Measurements from ENCODE around the gene HOXC10. TPM values are rescaled to one million over a fixed set of nuclear protein-coding genes. Genes with fewer than 3 reads are reported as not detected.

The HOXC10 gene
- total RNA-seq, 1 donor from 2014 or later, result not detected

DNA sequence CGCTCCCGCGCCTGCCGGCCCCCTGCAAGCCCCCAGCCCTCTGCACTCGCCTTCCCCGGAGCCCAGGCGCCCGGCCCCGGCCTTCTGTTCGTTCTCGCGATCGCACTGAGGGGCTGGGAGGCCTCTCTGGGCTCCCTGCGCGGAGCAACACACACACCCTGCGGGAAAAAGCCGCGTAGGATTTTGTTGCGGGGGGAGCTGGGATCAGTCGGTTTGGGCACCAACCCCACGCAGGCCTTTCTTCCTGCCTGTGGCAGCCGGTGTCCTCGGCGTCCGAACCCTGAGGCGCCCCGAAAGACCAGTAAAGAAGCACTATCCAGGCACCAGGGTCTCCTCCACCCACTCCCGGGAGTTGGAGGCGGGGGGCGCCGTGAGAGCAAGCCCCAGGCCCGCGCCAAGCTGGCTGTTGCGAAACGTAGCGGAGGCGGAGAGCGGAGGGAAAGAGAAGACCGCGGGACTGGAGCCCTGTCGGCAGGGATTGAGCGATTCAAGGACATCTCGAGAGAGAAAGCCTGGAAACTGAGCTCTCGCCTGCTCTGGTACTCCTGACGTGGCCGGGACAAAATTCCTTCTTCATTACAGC is 46.0 kb downstream of the HOXC10 start:
- Histone ChIP-seq H3K79me2 (ENCODE audit: insufficient read depth, low read length) (no peaks in the 10 kb centered on the region), H3K4me1 (ENCODE audit: insufficient read depth, low read length) (no peaks in the 10 kb centered on the region), H4K20me1 (ENCODE audit: insufficient read depth, low read length) (no peaks in the 10 kb centered on the region), H3K4me3 (ENCODE audit: insufficient read depth, low read depth, low read length) (no peak overlapping the region), H3K36me3 (ENCODE audit: insufficient read depth, low read length) (no peaks in the 10 kb centered on the region), H3K27ac (ENCODE audit: low read depth, low read length) (no peak overlapping the region), H3K9me3 (ENCODE audit: insufficient read depth, low read depth, low read length) (peaks cover 7% of the 10 kb centered on the region), H2AFZ (ENCODE audit: low read depth, low read length) (no peak overlapping the region), H3K4me2 (ENCODE audit: low read length) (no peak overlapping the region), H3K27me3 (ENCODE audit: insufficient read depth, low read length) (peaks cover 87% of the 10 kb centered on the region), H3K9ac (ENCODE audit: low read length) (no peak overlapping the region)
- TF ChIP-seq EZH2 (IDR thresholded peaks at IDR 0.05; ENCODE audit: insufficient read depth, low read length), result no peak
- TF ChIP-seq, protein P1, sequence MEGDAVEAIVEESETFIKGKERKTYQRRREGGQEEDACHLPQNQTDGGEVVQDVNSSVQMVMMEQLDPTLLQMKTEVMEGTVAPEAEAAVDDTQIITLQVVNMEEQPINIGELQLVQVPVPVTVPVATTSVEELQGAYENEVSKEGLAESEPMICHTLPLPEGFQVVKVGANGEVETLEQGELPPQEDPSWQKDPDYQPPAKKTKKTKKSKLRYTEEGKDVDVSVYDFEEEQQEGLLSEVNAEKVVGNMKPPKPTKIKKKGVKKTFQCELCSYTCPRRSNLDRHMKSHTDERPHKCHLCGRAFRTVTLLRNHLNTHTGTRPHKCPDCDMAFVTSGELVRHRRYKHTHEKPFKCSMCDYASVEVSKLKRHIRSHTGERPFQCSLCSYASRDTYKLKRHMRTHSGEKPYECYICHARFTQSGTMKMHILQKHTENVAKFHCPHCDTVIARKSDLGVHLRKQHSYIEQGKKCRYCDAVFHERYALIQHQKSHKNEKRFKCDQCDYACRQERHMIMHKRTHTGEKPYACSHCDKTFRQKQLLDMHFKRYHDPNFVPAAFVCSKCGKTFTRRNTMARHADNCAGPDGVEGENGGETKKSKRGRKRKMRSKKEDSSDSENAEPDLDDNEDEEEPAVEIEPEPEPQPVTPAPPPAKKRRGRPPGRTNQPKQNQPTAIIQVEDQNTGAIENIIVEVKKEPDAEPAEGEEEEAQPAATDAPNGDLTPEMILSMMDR (IDR thresholded peaks at IDR 0.05; ENCODE audit: insufficient read depth, low read depth, low read length), result no peak
- DNase-seq (ENCODE audit: low read depth), result peak; percentile 5
- no peak overlapping the region for H3K4me3 Mint-ChIP-seq (ENCODE audit: unreplicated experiment)
- FAIRE-seq, result no peak
- peaks cover 2% of the 10 kb centered on the region for H3K36me3 Mint-ChIP-seq (ENCODE audit: low read depth, unreplicated experiment)
- H3K4me1 Mint-ChIP-seq (ENCODE audit: low read depth, unreplicated experiment), result no peaks in the 10 kb centered on the region
- peaks cover 39% of the 10 kb centered on the region for H3K9me3 Mint-ChIP-seq (ENCODE audit: unreplicated experiment)
- no peak overlapping the region for H3K27ac Mint-ChIP-seq (ENCODE audit: unreplicated experiment)
- peaks cover 80% of the 10 kb centered on the region for H3K27me3 Mint-ChIP-seq (ENCODE audit: low read depth, unreplicated experiment)

- no peak overlapping the region for H3K27ac Mint-ChIP-seq (ENCODE audit: unreplicated experiment)
These were observed 46.5 kb downstream of the HOXC10 start for GRCh38 chr12:54031480-54031879.

More at GRCh38 chr12:54031480-54031879, 46.5 kb downstream of the HOXC10 start:
- no peak for DNase-seq (ENCODE audit: low read depth)
- no peak overlapping the region for H3K4me3 ChIP-seq (ENCODE audit: insufficient read depth, low read depth, low read length)
- FAIRE-seq, result no peak
- no peak overlapping the region for H3K4me3 Mint-ChIP-seq (ENCODE audit: unreplicated experiment)
- H3K4me1 Mint-ChIP-seq (ENCODE audit: low read depth, unreplicated experiment), result no peaks in the 10 kb centered on the region
- no peaks in the 10 kb centered on the region for H3K36me3 ChIP-seq (ENCODE audit: insufficient read depth, low read length)
- H2AFZ ChIP-seq (ENCODE audit: low read depth, low read length), result no peak overlapping the region
- no peak overlapping the region for H3K9ac ChIP-seq (ENCODE audit: low read length)
- peaks cover 84% of the 10 kb centered on the region for H3K27me3 ChIP-seq (ENCODE audit: insufficient read depth, low read length)
- H3K4me1 ChIP-seq (ENCODE audit: insufficient read depth, low read length), result no peaks in the 10 kb centered on the region
- H3K4me2 ChIP-seq (ENCODE audit: low read length), result no peak overlapping the region
- H3K27me3 Mint-ChIP-seq (ENCODE audit: low read depth, unreplicated experiment), result peaks cover 80% of the 10 kb centered on the region
- peak; percentile 1 for TF ChIP-seq EZH2 (IDR thresholded peaks at IDR 0.05; ENCODE audit: insufficient read depth, low read length)
- TF ChIP-seq, protein P1 (IDR thresholded peaks at IDR 0.05; ENCODE audit: insufficient read depth, low read depth, low read length), result no peak
- H3K9me3 ChIP-seq (ENCODE audit: insufficient read depth, low read depth, low read length), result peaks cover 7% of the 10 kb centered on the region
- H3K9me3 Mint-ChIP-seq (ENCODE audit: unreplicated experiment), result peaks cover 39% of the 10 kb centered on the region
- H3K36me3 Mint-ChIP-seq (ENCODE audit: low read depth, unreplicated experiment), result peaks cover 2% of the 10 kb centered on the region
- H3K79me2 ChIP-seq (ENCODE audit: insufficient read depth, low read length), result no peaks in the 10 kb centered on the region
- H3K27ac ChIP-seq (ENCODE audit: low read depth, low read length), result no peak overlapping the region
- H4K20me1 ChIP-seq (ENCODE audit: insufficient read depth, low read length), result no peaks in the 10 kb centered on the region

All from astrocyte (in vitro differentiated cells and primary cell).